CD4-positive, alpha-beta T cell treated with Interleukin-21 for 1 hour (primary cell): Measurements from ENCODE around the gene NR0B1.

Experiments used
- DNase-seq: peaks from one replicate; pipeline ENCODE4 v3.0.0-alpha.2; 2020

The NR0B1 gene

GRCh38 chrX:30309139-30309571, at the start of gene NR0B1:
NR0B1 (minus strand) TSS chrX:30309390; CDS start chrX:30309363, 27 bp downstream.
- no peak for DNase-seq

GRCh38 chrX:30349946-30350345, 40.8 kb upstream of the NR0B1 start:
- DNase-seq = no peak

GRCh38 chrX:30343206-30343605, 34.0 kb upstream of the NR0B1 start:
- no peak for DNase-seq

- no peak for DNase-seq
Observed at GRCh38 chrX:30340753-30341152, 31.6 kb upstream of the NR0B1 start.

GRCh38 chrX:30327762-30328161, 18.6 kb upstream of the NR0B1 start:
- DNase-seq = no peak

- DNase-seq = no peak
Observed at GRCh38 chrX:30317308-30317707, 8.1 kb upstream of the NR0B1 start.

GRCh38 chrX:30313322-30313721, 4.1 kb upstream of the NR0B1 start:
- DNase-seq = no peak

GRCh38 chrX:30312858-30313257, 3.7 kb upstream of the NR0B1 start:
- DNase-seq = no peak

GRCh38 chrX:30310429-30311206, 1.4 kb upstream of the NR0B1 start:
- no peak for DNase-seq

- no peak for DNase-seq
Observed at GRCh38 chrX:30308263-30309138, 689 bp downstream of the NR0B1 start.

- no peak for DNase-seq
Observed at GRCh38 chrX:30307466-30307865, 1.7 kb downstream of the NR0B1 start.

- DNase-seq = no peak
Observed at GRCh38 chrX:30304866-30305265, 4.3 kb downstream of the NR0B1 start.

GRCh38 chrX:30302956-30303355, 6.2 kb downstream of the NR0B1 start:
- DNase-seq = no peak

- no peak for DNase-seq
Observed at GRCh38 chrX:30301963-30302362, 7.2 kb downstream of the NR0B1 start.

GRCh38 chrX:30301208-30301607, 8.0 kb downstream of the NR0B1 start:
- DNase-seq = no peak

GRCh38 chrX:30296408-30297254, 12.6 kb downstream of the NR0B1 start:
- DNase-seq = no peak

- DNase-seq = no peak
Observed at GRCh38 chrX:30283456-30284200, 25.6 kb downstream of the NR0B1 start.

GRCh38 chrX:30282527-30282926, 26.7 kb downstream of the NR0B1 start:
- DNase-seq = no peak

- no peak for DNase-seq
Observed at GRCh38 chrX:30280428-30280827, 28.8 kb downstream of the NR0B1 start.

GRCh38 chrX:30278365-30278764, 30.8 kb downstream of the NR0B1 start:
- DNase-seq = no peak

GRCh38 chrX:30275498-30275897, 33.7 kb downstream of the NR0B1 start:
- DNase-seq = no peak

GRCh38 chrX:30270639-30271038, 38.6 kb downstream of the NR0B1 start:
- DNase-seq = no peak
